Measurements from ENCODE around the gene FOXL2. TPM values are rescaled to one million over a fixed set of nuclear protein-coding genes. Genes with fewer than 3 reads are reported as not detected.

Gene FOXL2
- total and polyA plus RNA-seq, 2 experiments from 2014 or later: not detected

- Histone ChIP-seq H3K79me2 (no peaks in the 10 kb centered on the region), H3K9me3 (ENCODE audit: low read depth) (no peaks in the 10 kb centered on the region), H3K36me3 (replicated peaks; ENCODE audit: insufficient read depth, low read depth) (no peaks in the 10 kb centered on the region), H3K27me3 (no peaks in the 10 kb centered on the region), H4K20me1 (ENCODE audit: insufficient read depth, poor library complexity, severe bottlenecking) (no peaks in the 10 kb centered on the region), H2AFZ (no peak overlapping the region), H3K4me3 (no peak overlapping the region), H3K27ac (no peak overlapping the region), H3K4me1 (ENCODE audit: insufficient read depth) (no peaks in the 10 kb centered on the region), H3K9me2 (replicated peaks; ENCODE audit: insufficient read depth) (no peaks in the 10 kb centered on the region), H3K4me2 (no peak overlapping the region)
- DNase-seq (ENCODE audit: low spot score): no peak
- 91% methylated on average over 3 of the region's 3 CpGs for WGBS (ENCODE audit: low lambda C conversion rate, missing lambda C conversion rate)
- TF ChIP-seq EZH2phosphoT487 (IDR thresholded peaks at IDR 0.05; ENCODE audit: low read depth, severe bottlenecking, unreplicated experiment) (no peak), EZH2 (IDR thresholded peaks at IDR 0.05; ENCODE audit: borderline replicate concordance) (no peak), CTCF (IDR thresholded peaks at IDR 0.05; ENCODE audit: poor library complexity) (no peak)
Observed at GRCh38 chr3:138907539-138907938, 39.4 kb downstream of the FOXL2 start.

GRCh38 chr3:138902171-138902570, 44.8 kb downstream of the FOXL2 start:
- WGBS (ENCODE audit: low lambda C conversion rate, missing lambda C conversion rate): 91% methylated on average over 1 of the region's 1 CpG
- no peaks in the 10 kb centered on the region for H3K9me3 ChIP-seq (ENCODE audit: low read depth)
- H3K4me2 ChIP-seq: no peak overlapping the region
- no peaks in the 10 kb centered on the region for H3K79me2 ChIP-seq
- H3K27me3 ChIP-seq: no peaks in the 10 kb centered on the region
- no peak for TF ChIP-seq EZH2phosphoT487 (IDR thresholded peaks at IDR 0.05; ENCODE audit: low read depth, severe bottlenecking, unreplicated experiment)
- H3K36me3 ChIP-seq (replicated peaks; ENCODE audit: insufficient read depth, low read depth): no peaks in the 10 kb centered on the region
- DNase-seq (ENCODE audit: low spot score): no peak
- no peak overlapping the region for H3K27ac ChIP-seq
- no peaks in the 10 kb centered on the region for H3K4me1 ChIP-seq (ENCODE audit: insufficient read depth)
- no peaks in the 10 kb centered on the region for H3K9me2 ChIP-seq (replicated peaks; ENCODE audit: insufficient read depth)
- no peak overlapping the region for H3K4me3 ChIP-seq
- H4K20me1 ChIP-seq (ENCODE audit: insufficient read depth, poor library complexity, severe bottlenecking): no peaks in the 10 kb centered on the region
- H2AFZ ChIP-seq: no peak overlapping the region

GRCh38 chr3:138901567-138901966, 45.4 kb downstream of the FOXL2 start:
- no peak for DNase-seq (ENCODE audit: low spot score)
- no peak overlapping the region for H3K4me3 ChIP-seq
- 69% methylated on average over 8 of the region's 8 CpGs for WGBS (ENCODE audit: low lambda C conversion rate, missing lambda C conversion rate)
- no peaks in the 10 kb centered on the region for H3K79me2 ChIP-seq
- H3K9me3 ChIP-seq (ENCODE audit: low read depth): no peaks in the 10 kb centered on the region
- H3K36me3 ChIP-seq (replicated peaks; ENCODE audit: insufficient read depth, low read depth): no peaks in the 10 kb centered on the region
- no peaks in the 10 kb centered on the region for H3K9me2 ChIP-seq (replicated peaks; ENCODE audit: insufficient read depth)
- TF ChIP-seq EZH2 (IDR thresholded peaks at IDR 0.05; ENCODE audit: borderline replicate concordance) (no peak), CTCF (IDR thresholded peaks at IDR 0.05; ENCODE audit: poor library complexity) (no peak), EZH2phosphoT487 (IDR thresholded peaks at IDR 0.05; ENCODE audit: low read depth, severe bottlenecking, unreplicated experiment) (no peak)
- no peaks in the 10 kb centered on the region for H3K27me3 ChIP-seq
- no peak overlapping the region for H2AFZ ChIP-seq
- H3K27ac ChIP-seq: no peak overlapping the region
- H3K4me2 ChIP-seq: no peak overlapping the region
- H3K4me1 ChIP-seq (ENCODE audit: insufficient read depth): no peaks in the 10 kb centered on the region
- no peaks in the 10 kb centered on the region for H4K20me1 ChIP-seq (ENCODE audit: insufficient read depth, poor library complexity, severe bottlenecking)

GRCh38 chr3:138899351-138899991, 47.5 kb downstream of the FOXL2 start:
- H3K4me1 ChIP-seq (ENCODE audit: insufficient read depth): no peaks in the 10 kb centered on the region
- H3K9me3 ChIP-seq (ENCODE audit: low read depth): no peaks in the 10 kb centered on the region
- DNase-seq (ENCODE audit: low spot score): no peak
- no peaks in the 10 kb centered on the region for H3K9me2 ChIP-seq (replicated peaks; ENCODE audit: insufficient read depth)
- no peaks in the 10 kb centered on the region for H3K27me3 ChIP-seq
- H3K79me2 ChIP-seq: no peaks in the 10 kb centered on the region
- no peak overlapping the region for H2AFZ ChIP-seq
- H3K4me2 ChIP-seq: no peak overlapping the region
- WGBS (ENCODE audit: low lambda C conversion rate, missing lambda C conversion rate): 89% methylated on average over 5 of the region's 5 CpGs
- no peaks in the 10 kb centered on the region for H4K20me1 ChIP-seq (ENCODE audit: insufficient read depth, poor library complexity, severe bottlenecking)
- H3K4me3 ChIP-seq: no peak overlapping the region
- H3K27ac ChIP-seq: no peak overlapping the region
- no peaks in the 10 kb centered on the region for H3K36me3 ChIP-seq (replicated peaks; ENCODE audit: insufficient read depth, low read depth)
- no peak for TF ChIP-seq EZH2 (IDR thresholded peaks at IDR 0.05; ENCODE audit: borderline replicate concordance)
- no peak for TF ChIP-seq EZH2phosphoT487 (IDR thresholded peaks at IDR 0.05; ENCODE audit: low read depth, severe bottlenecking, unreplicated experiment)
- no peak for TF ChIP-seq CTCF (IDR thresholded peaks at IDR 0.05; ENCODE audit: poor library complexity)
